ACHN (cell line): Measurements from ENCODE around the gene CACNG6.
"Not testable (repeated sequence)": the region's sequence is repeated elsewhere in the genome, so short reads cannot be mapped to it uniquely, and the experiment has no call there.

ENCODE experiments used
- DNase-seq: peaks from one replicate; pipeline ENCODE4 v3.0.0-alpha.2; 2015
- in situ Hi-C: cut with HindIII; loops from 2 replicates; pipeline ENCODE4 v1.10.0; 2017; ENCODE audit warnings: low sequenced_read_pairs, low pct_ligation_motif_present, low pct_unique_long_range_greater_than_20kb

The CACNG6 gene, protein sequence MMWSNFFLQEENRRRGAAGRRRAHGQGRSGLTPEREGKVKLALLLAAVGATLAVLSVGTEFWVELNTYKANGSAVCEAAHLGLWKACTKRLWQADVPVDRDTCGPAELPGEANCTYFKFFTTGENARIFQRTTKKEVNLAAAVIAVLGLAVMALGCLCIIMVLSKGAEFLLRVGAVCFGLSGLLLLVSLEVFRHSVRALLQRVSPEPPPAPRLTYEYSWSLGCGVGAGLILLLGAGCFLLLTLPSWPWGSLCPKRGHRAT

DNA sequence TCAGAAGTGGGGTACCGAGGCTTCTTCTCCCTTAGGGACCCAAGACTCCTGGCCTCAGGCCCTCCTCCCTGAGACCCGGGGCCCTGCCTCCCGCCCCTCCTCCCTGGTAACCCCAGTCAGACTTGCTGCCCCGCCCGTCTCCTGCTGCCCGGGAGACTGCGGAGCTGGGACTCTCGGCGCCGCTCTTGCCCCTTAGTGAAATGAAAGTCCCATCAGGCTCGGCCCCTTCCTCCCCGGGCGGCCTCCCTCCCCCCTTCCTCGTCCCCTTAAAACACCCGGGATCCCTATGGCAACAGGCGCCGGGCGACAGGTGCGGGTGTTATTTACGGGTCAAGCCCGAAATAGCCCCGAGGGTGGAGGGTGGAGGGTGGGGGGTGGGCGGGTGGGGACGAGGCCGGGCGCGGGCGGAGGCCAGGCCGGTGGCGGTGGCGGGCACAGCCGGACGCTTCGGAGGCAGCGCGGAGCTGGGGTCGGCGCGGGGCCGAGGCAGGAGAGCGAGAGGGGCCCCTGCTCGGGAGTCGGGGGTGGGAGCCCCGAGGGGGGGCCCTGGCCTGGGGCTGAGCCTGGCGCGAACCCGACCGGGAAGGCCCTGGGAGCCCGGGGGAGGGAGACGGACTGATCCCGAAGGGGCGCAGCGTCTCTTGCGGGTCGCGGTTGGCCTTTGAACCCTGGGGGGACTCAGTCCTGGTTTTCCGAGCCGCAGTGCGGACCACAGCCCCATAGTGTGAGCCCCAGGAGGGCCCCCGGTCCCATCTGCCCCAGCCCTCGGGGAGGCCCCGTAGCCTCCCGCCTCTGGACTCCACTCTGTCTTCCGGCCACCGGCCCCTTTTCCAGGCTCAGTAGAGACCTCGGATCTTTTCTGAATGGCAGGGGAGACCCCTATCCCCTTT, at the start of gene CACNG6:
CACNG6 (plus strand) TSS at position 414 of the 890 bp plus-strand sequence. CDS start 1,241 bp downstream, outside the sequence.
- no peak for DNase-seq
- in situ Hi-C loops = no loop called here

DNA sequence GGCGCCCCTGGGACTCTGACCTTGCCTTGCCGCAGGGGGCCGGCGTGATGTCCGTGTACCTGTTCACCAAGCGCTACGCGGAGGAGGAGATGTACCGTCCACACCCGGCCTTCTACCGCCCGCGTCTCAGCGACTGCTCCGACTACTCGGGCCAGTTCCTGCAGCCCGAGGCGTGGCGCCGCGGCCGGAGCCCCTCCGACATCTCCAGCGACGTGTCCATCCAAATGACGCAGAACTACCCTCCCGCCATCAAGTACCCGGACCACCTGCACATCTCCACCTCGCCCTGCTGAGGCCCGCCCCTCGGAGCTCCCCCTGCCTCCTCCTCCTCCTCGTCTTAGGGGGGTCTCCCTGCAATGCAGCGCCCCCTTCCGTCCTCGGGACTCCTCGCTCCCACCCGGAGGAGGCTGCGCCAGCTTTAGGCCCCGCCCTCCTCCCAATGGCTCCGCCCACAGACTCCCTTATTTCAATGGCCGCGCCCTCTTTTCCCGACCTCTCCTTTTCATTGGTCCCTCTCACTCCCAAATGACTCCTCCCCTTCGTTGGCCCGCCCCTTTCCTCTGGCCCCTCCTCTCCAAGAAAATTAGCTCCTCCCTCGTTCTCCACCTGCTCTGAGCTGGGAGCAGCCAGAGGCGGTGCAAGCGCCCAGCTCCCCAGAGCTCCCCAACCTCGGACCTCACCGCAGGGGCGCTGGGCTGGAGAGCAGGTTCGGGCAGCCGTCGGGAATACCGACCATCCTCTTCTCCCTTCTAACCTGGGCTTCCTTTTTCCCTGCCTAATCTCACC, 49.2 kb upstream of the CACNG6 start:
- no peak for DNase-seq
- in situ Hi-C loops = loop anchor here (25.0 kb wide), 1 partner anchor 95 kb away; no protein-coding TSS in a partner anchor

DNA sequence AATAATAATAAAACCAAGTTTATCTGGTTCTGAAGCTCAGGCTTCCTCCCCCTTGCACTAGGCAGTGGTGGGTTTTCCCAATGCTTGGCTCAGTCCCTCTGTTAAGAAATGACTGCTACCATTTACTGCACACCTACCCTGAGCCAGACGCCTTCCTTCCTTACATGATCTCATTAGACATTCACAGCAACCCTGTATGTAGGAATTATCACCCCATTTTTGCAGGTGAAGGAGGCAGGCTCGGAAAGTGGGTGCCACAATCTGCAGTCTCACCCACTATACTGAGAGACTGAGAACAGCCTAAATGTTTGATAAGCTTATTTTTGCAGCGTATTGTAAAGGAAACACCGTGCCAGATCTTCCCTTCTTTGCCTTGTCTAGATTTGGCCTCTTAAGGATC, 47.0 kb upstream of the CACNG6 start:
- DNase-seq = no peak
- in situ Hi-C loops = loop anchor here (25.0 kb wide), 1 partner anchor 93 kb away; no protein-coding TSS in a partner anchor

DNA sequence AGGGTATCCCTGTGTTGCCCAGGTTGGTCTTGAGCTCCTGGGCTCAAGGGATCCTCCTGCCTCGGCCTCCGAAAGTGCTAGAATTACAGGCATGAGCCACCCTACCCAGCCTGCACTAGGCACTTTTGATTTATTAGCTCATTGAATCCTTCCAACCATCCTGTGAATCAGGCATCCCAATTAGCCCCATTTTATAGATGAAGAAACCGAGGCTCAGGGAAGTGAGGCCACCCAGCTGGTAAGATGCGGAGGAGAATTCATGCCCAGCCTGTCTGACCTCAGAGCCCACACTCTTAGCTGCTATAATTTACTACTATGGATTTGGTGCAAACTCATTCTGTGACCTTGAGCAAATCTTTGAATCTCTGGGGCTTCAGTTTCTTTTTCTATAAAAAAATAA, 46.5 kb upstream of the CACNG6 start:
- in situ Hi-C loops = loop anchor here (25.0 kb wide), 1 partner anchor 92 kb away; no protein-coding TSS in a partner anchor
- no peak for DNase-seq

DNA sequence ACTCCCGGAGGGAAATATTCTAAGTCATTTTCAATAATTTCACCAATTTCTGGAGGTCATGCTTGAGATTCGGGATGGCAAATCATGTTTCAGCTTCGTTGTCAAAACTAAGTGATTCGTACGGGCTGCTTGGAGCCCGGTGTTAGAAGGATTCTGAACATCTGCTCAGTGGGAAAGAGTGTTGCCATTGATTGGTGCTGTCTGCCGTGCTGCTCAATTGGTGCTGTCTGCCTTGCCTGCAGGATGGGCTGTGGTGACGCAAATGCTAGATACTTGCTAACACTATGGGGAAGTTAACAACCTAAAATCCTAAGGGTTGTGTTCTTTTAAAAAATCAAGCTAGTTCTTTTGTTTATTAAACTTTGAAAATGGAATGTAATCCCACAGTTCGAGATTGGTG, 46.0 kb upstream of the CACNG6 start:
- in situ Hi-C loops = loop anchor here (25.0 kb wide), 1 partner anchor 92 kb away; no protein-coding TSS in a partner anchor
- DNase-seq = no peak

DNA sequence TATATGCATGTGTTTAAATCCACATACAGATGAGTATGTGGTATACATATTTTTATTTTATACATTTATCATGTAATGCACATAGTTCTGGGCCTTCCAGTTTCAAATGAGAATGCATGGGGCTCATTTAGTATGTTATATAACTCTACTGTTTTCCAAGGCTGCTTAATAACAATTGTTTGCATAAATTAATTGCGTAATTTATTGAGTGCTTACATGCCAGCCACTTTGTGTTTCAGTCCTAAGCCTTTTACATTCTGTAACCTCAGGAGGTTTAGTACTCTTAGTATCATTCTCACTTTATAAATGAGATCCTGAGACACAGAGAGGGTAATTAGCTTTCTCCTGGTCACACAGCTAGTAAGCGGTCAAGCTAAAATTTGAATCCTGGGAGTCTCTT, 45.4 kb upstream of the CACNG6 start:
- in situ Hi-C loops = loop anchor here (25.0 kb wide), 1 partner anchor 91 kb away; no protein-coding TSS in a partner anchor
- no peak for DNase-seq

DNA sequence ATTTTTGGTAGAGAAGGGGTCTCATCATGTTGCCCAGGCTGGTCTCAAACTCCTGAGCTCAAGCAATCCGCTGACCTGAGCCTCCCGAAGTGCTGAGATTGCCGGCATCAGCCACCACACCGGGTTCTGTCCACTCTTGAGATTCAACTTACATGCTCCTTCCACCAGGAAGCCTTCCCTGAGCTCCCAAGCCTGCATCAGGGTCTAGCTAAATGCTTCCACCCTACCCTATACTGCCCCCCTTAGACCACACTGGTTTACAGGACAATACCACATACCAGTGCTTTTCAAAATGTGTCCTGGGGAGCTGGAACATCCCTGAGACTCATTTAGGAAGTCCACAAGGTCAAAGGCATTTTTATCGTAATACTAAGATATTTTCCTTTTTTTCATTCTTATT, 43.8 kb upstream of the CACNG6 start:
- DNase-seq = no peak
- in situ Hi-C loops = loop anchor here (25.0 kb wide), 1 partner anchor 90 kb away; no protein-coding TSS in a partner anchor

DNA sequence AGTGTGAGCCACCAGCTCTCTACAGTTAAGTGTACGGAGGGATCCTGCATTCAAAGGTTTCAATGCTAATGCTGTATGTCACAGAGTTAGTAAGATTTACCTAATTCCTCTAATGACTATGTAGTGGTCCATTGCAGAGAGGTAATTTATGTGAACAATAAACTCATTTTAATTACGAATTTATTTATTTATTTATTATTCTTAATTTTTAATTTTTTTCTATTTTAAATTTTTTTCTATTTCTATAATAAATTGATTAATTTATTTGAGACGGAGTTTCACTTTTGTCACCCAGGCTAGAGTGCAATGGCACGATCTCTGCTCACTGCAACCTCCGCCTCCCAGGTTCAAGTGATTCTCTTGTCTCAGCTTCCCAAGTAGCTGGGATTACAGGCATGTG, 42.8 kb upstream of the CACNG6 start:
- DNase-seq = not testable (repeated sequence)
- in situ Hi-C loops = loop anchor here (25.0 kb wide), 1 partner anchor 89 kb away; no protein-coding TSS in a partner anchor

DNA sequence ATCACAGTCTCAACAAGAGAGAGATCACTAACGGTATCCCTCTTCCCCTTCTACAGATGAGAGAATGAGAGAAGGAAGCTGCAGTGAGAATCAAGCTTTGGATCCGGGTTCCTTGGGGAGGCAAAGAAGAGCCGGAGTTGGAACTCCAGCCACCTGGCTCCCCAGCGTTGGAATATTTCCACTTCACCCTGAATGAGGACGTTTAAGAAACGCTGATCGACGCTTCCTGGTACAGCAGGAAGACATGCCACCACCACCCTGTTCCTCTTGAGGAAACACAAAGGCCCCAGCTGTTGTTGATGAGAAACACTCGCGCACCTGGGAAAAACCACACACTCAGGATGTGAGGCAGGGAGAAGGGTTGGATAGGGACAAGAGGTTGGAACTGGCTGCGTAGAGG, 40.0 kb upstream of the CACNG6 start:
- no peak for DNase-seq
- in situ Hi-C loops = no loop called here

DNA sequence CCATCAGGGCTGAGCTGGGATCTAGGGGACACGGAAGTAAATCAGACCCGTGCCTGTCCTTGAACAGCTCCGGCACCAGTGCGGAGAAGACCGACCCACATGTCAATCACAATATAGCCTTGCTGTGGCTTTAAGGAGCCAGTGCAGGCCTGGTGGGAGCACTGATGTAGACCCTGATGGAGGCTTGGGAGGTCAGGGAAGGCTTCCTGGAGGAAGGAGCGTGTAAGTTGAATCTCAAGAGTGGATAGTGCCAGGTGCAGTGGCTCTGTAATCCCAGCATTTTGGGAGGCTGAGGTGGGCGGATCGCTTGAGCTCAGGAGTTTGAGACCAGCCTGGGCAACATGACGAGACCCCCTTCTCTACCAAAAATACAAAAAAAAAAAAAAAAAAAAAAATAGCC, 39.5 kb upstream of the CACNG6 start:
- DNase-seq = no peak
- in situ Hi-C loops = no loop called here

DNA sequence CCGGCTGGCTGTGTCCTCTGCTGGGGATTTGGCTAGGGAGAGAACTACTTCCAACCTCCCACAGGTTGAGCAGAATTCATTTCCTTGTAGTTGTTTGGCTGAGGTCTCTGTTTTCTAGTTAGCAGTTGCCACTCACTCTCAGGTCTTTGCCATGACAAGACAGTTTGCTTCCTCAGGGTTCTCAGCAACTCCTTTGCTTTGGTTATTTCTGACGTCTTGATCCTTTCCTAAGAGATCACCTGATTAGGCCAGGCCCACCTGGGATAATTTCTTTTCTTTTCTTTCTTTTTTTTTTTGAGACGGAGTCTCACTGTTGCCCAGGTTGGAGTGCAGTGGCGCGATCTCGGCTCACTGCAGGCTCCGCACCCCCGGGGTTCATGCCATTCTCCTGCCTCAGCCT, 38.1 kb upstream of the CACNG6 start:
- in situ Hi-C loops = no loop called here
- no peak for DNase-seq

DNA sequence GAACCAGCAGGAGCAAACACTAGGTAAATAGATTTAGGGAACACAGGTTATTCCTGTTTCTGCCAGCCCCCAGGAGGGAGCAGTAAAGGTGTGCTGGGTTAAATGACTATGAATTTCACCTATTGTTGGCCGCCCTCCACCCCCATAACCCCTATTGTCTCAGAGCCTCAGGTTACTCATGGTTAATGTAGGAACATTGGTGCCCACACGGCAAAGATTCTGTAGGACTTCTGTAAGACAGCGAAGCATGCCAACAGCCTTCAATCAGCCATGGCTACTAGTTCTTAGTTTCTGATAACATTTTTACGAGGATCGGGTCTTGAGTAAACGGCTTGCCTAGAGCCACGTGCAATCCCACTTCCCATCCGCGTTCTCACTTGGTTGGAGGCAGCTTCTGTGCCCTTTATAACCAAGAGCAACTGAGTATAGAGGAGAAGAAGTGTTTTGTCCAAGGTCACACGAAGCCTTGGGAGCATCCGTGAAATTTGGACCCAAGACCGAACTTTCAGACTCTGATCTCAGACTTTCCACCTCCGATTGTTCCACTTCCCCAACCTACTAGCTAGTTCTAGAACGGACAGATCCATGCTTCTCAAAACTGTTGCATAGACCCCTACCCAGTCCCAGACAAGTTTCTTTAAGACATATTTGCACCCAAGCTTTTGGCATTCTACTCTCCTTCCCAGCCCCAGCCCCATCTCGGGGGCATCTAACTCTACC, 33.8 kb upstream of the CACNG6 start:
- in situ Hi-C loops = no loop called here
- no peak for DNase-seq

DNA sequence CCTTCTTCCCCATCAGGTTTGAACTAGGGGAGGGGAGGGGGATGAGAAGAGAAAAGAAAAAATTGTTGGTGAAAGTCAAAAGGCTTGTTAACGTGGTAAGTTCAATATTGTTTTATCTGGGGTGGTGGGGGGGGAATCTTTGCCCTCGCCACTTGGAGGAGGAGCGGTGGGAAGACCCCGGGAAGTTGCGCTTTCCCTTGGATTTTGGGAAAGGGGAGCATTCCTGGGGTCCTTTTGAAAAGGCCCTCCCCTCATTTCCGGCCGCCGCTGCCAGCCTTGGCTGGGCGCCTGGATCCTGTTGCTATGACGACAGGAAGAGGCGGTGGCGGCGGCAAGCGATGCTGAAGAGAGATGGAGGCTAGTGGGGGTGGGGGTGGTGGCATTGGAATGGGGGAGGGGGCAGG, 33.3 kb upstream of the CACNG6 start:
- in situ Hi-C loops = no loop called here

DNA sequence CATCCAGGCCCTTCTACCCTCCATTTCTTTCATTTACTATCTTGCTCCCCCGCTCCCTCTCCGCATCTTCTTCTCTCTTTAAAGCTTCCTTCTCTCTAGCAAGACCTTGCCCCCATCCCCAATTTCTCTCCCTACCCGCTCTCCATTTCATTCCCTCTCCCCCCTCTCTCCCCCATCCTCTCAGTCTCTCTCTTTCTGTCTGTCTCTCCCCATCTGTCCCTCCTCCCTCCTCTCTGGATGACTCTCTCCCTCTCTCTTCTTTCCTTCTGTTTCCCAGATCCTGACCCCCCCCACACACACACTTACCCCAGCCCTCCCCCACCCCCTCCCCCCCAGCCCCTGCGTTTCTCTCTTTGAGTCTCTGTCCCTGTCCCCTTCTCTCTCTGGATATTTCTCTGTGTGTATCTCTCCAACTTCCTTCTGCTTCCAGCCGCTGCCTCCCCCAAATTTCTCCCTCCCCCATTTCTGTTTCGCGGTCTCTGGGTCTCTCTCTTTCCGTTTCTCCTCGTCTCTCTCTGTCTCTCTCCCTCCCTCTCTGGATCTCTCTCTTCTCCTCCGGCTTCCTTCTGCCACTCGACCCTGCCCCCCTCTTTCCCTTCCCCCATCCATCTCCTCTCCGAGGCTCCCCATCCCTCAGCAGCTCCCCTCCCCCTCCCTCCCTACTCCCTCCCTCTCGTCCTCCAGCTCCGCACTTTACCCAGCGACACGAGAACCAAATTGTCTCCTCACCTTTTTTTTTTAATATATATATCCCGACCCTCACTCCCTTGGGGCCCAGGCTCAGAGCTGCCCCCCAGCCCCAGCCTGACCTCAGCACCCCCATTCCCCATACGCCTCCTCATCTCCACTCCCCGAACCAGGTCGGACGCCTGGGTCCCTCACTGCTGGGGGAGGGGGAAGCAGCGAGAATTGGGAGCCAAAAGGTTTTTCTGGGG, 32.3 kb upstream of the CACNG6 start:
- in situ Hi-C loops = no loop called here
- DNase-seq = no peak

More for the DNA sequence above, 33.3 kb upstream of the CACNG6 start:
- no peak for DNase-seq

DNA sequence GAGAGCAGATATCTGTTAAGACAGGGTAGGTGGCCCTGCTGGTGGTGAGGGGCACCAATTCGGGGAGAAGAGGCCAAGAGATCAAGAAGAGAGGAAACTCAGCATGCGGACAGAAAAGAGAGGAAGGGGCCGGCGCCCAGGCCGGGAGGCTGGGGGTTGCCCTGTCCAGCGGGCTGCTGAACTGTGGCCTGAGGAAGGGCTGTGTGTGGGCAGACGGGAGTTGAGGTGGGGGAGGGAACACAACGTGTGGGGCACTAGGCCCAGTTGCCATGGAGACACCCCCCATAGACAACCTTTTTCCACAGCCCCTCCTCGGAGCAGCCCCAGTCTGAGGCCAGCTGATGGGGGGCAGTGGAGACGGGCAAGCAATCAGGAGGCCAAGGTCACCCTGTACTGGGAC, 31.2 kb upstream of the CACNG6 start:
- in situ Hi-C loops = no loop called here
- no peak for DNase-seq

DNA sequence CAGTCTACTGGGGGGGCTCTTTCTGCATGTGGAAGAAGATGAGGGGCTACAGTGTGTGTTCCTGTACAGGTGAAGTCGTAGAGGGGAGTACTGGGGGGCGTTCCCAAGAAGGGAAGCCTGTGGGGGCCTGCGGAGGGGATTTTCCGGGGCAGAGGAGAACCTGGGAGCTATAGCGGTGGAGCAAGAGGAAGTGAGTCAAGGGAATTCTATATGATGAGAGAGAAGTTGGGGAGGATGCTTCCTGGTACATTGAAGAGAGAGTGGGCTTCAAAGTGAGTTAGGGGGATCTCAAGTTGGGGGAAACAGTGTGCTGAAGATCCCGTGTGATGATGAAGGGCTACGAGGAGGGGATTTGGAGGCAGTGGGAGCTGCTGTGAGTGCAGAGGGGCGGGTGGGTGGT, 30.6 kb upstream of the CACNG6 start:
- DNase-seq = no peak
- in situ Hi-C loops = no loop called here
